H9 (cell line): ENCODE data around the gene LRRC28. TPM values are rescaled to one million over a fixed set of nuclear protein-coding genes. Genes with fewer than 3 reads are reported as not detected.
"Not testable (repeated sequence)": the region's sequence is repeated elsewhere in the genome, so short reads cannot be mapped to it uniquely, and the experiment has no call there.

Experiments used
- DNase-seq: peaks from one replicate; pipeline ENCODE4 v3.0.0-alpha.2; 2017
- H2AFZ ChIP-seq: one replicate; pipeline ENCODE4 v1.6.1; 2013; ENCODE audit warnings: mild to moderate bottlenecking, low read length, control low read depth, moderate library complexity
- H2AK5ac ChIP-seq: 2 replicates; pipeline ENCODE4 v1.6.1; 2013; ENCODE audit warnings: low read length, control low read depth, mixed read lengths; ENCODE audit not compliant: insufficient read length
- H2BK120ac ChIP-seq: one replicate; pipeline ENCODE4 v1.6.1; 2013; ENCODE audit warnings: low read depth, mild to moderate bottlenecking, low read length, control low read depth, inconsistent platforms; ENCODE audit not compliant: poor library complexity, severe bottlenecking
- H2BK12ac ChIP-seq: 2 replicates; pipeline ENCODE4 v1.6.1; 2013; ENCODE audit warnings: low read length, control low read depth, mixed read lengths, low read depth; ENCODE audit not compliant: insufficient read length
- H2BK15ac ChIP-seq: 2 replicates; pipeline ENCODE4 v1.6.1; 2013; ENCODE audit warnings: low read depth, low read length, control low read depth
- H2BK20ac ChIP-seq: one replicate; pipeline ENCODE4 v1.6.1; 2013; ENCODE audit warnings: low read depth, mild to moderate bottlenecking, low read length, control low read depth, inconsistent platforms; ENCODE audit not compliant: poor library complexity, severe bottlenecking
- H2BK5ac ChIP-seq: 2 replicates; pipeline ENCODE4 v1.6.1; 2013; ENCODE audit warnings: low read length, control low read depth, mixed read lengths; ENCODE audit not compliant: insufficient read length
- H3K14ac ChIP-seq: 2 replicates; pipeline ENCODE4 v1.6.1; 2013; ENCODE audit warnings: low read length, control low read depth; ENCODE audit not compliant: insufficient read depth
- H3K18ac ChIP-seq: 2 replicates; pipeline ENCODE4 v1.6.1; 2013; ENCODE audit warnings: low read depth, mild to moderate bottlenecking, mixed read lengths, low read length, control low read depth; ENCODE audit not compliant: insufficient read length
- H3K23ac ChIP-seq: 2 replicates; pipeline ENCODE4 v1.6.1; 2013; ENCODE audit warnings: low read length, control low read depth, mixed read lengths, low read depth; ENCODE audit not compliant: insufficient read length
- H3K23me2 ChIP-seq: 2 replicates; pipeline ENCODE4 v1.6.1; 2013; ENCODE audit warnings: low read depth, mild to moderate bottlenecking, mixed read lengths, low read length, control low read depth; ENCODE audit not compliant: insufficient read length, poor library complexity, severe bottlenecking
- H3K27ac ChIP-seq: 2 replicates; pipeline ENCODE4 v1.5.1; 2013; ENCODE audit warnings: low read length, control low read depth, mixed read lengths, low read depth; ENCODE audit not compliant: insufficient read length
- H3K27me3 ChIP-seq: 2 replicates; pipeline ENCODE4 v1.6.1; 2013; ENCODE audit warnings: low read length, control low read depth, inconsistent platforms; ENCODE audit not compliant: insufficient read depth
- H3K4ac ChIP-seq: 2 replicates; pipeline ENCODE4 v1.6.1; 2013; ENCODE audit warnings: low read depth, mild to moderate bottlenecking, control low read depth, inconsistent platforms, low read length, moderate library complexity
- H3K4me1 ChIP-seq: 2 replicates; pipeline ENCODE4 v1.6.1; 2013; ENCODE audit warnings: low read length, control low read depth, inconsistent platforms; ENCODE audit not compliant: insufficient read depth
- H3K4me2 ChIP-seq: 2 replicates; pipeline ENCODE4 v1.6.1; 2013; ENCODE audit warnings: low read length, control low read depth, mixed read lengths; ENCODE audit not compliant: insufficient read length, insufficient read depth
- H3K56ac ChIP-seq: 2 replicates; pipeline ENCODE4 v1.6.1; 2013; ENCODE audit warnings: low read depth, mild to moderate bottlenecking, mixed read lengths, low read length, control low read depth; ENCODE audit not compliant: insufficient read length
- H3K79me1 ChIP-seq: 2 replicates; pipeline ENCODE4 v1.6.1; 2013; ENCODE audit warnings: low read depth, mild to moderate bottlenecking, moderate library complexity, low read length, control low read depth, inconsistent platforms; ENCODE audit not compliant: insufficient read depth, poor library complexity, severe bottlenecking
- H3K79me2 ChIP-seq: 2 replicates; pipeline ENCODE4 v1.6.1; 2013; ENCODE audit warnings: low read length, control low read depth, inconsistent platforms; ENCODE audit not compliant: insufficient read depth
- H3K9ac ChIP-seq: 2 replicates; pipeline ENCODE4 v1.6.1; 2013; ENCODE audit warnings: low read length, control low read depth, mixed read lengths; ENCODE audit not compliant: insufficient read length; ENCODE audit errors: extremely low read depth
- H3K9me3 ChIP-seq: one replicate; pipeline ENCODE4 v1.6.1; 2013; ENCODE audit warnings: low read depth, low read length, inconsistent platforms; ENCODE audit not compliant: control insufficient read depth
- H3T11ph ChIP-seq: one replicate; pipeline ENCODE4 v1.6.1; 2013; ENCODE audit warnings: mild to moderate bottlenecking, low read length, control low read depth, inconsistent platforms
- H4K20me1 ChIP-seq: one replicate; pipeline ENCODE4 v1.6.1; 2013; ENCODE audit not compliant: control insufficient read depth, insufficient read length, insufficient read depth
- H4K5ac ChIP-seq: 2 replicates; pipeline ENCODE4 v1.6.1; 2013; ENCODE audit warnings: low read depth, mild to moderate bottlenecking, mixed read lengths, low read length, control low read depth; ENCODE audit not compliant: insufficient read length
- H4K8ac ChIP-seq: replicated peaks from 2 replicates; pipeline ENCODE4 v1.6.1; 2013; ENCODE audit warnings: low read length, control low read depth, mixed read lengths, low read depth; ENCODE audit not compliant: insufficient read length
- H4K91ac ChIP-seq: 2 replicates; pipeline ENCODE4 v1.6.1; 2013; ENCODE audit warnings: low read depth, mild to moderate bottlenecking, moderate library complexity, mixed read lengths, low read length, control low read depth; ENCODE audit not compliant: insufficient read length
- H3K27ac Mint-ChIP-seq, 3 experiments: 2 replicates in 2 of 3; 3 replicates in 1 of 3; pipeline ENCODE4 v1.8.0; 2020 to 2021; ENCODE audit warnings: mixed read lengths in 3 of 3, mild to moderate bottlenecking in 1 of 3, moderate library complexity in 1 of 3
- H3K27me3 Mint-ChIP-seq: 2 replicates; pipeline ENCODE4 v1.8.0; 2021; ENCODE audit warnings: low read depth, mild to moderate bottlenecking, moderate library complexity, mixed read lengths
- H3K36me3 Mint-ChIP-seq, 3 experiments: 2 replicates in 2 of 3; 3 replicates in 1 of 3; pipeline ENCODE4 v1.8.0; 2020 to 2021; ENCODE audit warnings: low read depth in 3 of 3, mixed read lengths in 3 of 3; ENCODE audit not compliant: insufficient read depth in 1 of 3
- H3K4me1 Mint-ChIP-seq, 2 experiments: 2 replicates each; pipeline ENCODE4 v1.8.0; 2020; ENCODE audit warnings: mixed read lengths in 2 of 2
- H3K4me3 Mint-ChIP-seq, 2 experiments: 2 replicates in 1 of 2; 3 replicates in 1 of 2; pipeline ENCODE4 v1.8.0; 2020 to 2021; ENCODE audit warnings: mild to moderate bottlenecking in 2 of 2, mixed read lengths in 2 of 2, moderate library complexity in 1 of 2
- H3K9me3 Mint-ChIP-seq, 2 experiments: 2 replicates in 1 of 2; 3 replicates in 1 of 2; pipeline ENCODE4 v1.8.0; 2020; ENCODE audit warnings: mild to moderate bottlenecking in 2 of 2, mixed read lengths in 2 of 2, moderate library complexity in 1 of 2
- CTCF ChIP-seq: fragments of 200-600 bp; sonication (generic); conservative IDR thresholded peaks from 3 replicates; pipeline ENCODE4 v1.8.0; 2021; ENCODE audit warnings: antibody characterized with exemption, mild to moderate bottlenecking
- WGBS: extraction: QIAGEN DNeasy Blood & Tissue Kit; methylation state at CpG from one replicate; pipeline ENCODE4 v1.1.7; 2013; ENCODE audit warnings: missing lambda C conversion rate, low lambda C conversion rate, mixed read lengths; ENCODE audit not compliant: insufficient read length; ENCODE audit errors: extremely low coverage; 5-methylcytosine and 5-hydroxymethylcytosine counted together
- total RNA-seq: library from RNA; stranded (reverse); gene quantifications from 2 replicates; pipeline ENCODE4 v1.2.1, GENCODE V29; 2021

Gene LRRC28
- total RNA-seq, 1 experiment from 2014 or later = 17.6 TPM

- Histone ChIP-seq H3K79me2 (no peaks in the 10 kb centered on the region), H3K4me2 (no peak overlapping the region), H3T11ph (no peak overlapping the region), H3K56ac (no peak overlapping the region), H3K27me3 (no peaks in the 10 kb centered on the region), H4K20me1 (no peaks in the 10 kb centered on the region), H3K23me2 (no peaks in the 10 kb centered on the region), H4K91ac (no peak overlapping the region), H2BK20ac (no peak overlapping the region), H3K27ac (no peak overlapping the region), H3K4me1 (no peaks in the 10 kb centered on the region), H4K5ac (no peak overlapping the region), H3K4ac (no peak overlapping the region), H3K79me1 (no peaks in the 10 kb centered on the region), H2BK5ac (no peak overlapping the region), H3K9me3 (no peaks in the 10 kb centered on the region), H2BK120ac (no peak overlapping the region), H3K9ac (no peak overlapping the region), H3K14ac (no peak overlapping the region), H2AK5ac (no peak overlapping the region), H2BK15ac (no peak overlapping the region), H2BK12ac (no peak overlapping the region), H4K8ac (no peak overlapping the region), H2AFZ (no peak overlapping the region), H3K18ac (no peak overlapping the region), H3K23ac (no peak overlapping the region)
- Mint-ChIP-seq H3K27ac (no peak overlapping the region), H3K36me3 (peaks cover 9 to 23% (median 19%) of the 10 kb centered on the region in 3 experiments; a peak in 6 of 7 replicates), H3K27me3 (no peaks in the 10 kb centered on the region), H3K9me3 (peaks cover 0 to 4% of the 10 kb centered on the region in 2 experiments; a peak in 1 of 5 replicates), H3K4me3 (no peak overlapping the region), H3K4me1 (peaks cover 1% of the 10 kb centered on the region in 2 experiments; a peak in 3 of 4 replicates)
- WGBS = no CpG with 5 or more reads among the region's 2 CpGs
- TF ChIP-seq CTCF = no peak
- no peak for DNase-seq
These were observed 18.5 kb upstream of the LRRC28 start for GRCh38 chr15:99232740-99233139.

- not testable (repeated sequence) for DNase-seq, H3K4me1 Mint-ChIP-seq, H3K27me3 Mint-ChIP-seq, H2BK120ac ChIP-seq, H3K27me3 ChIP-seq, H2BK15ac ChIP-seq, H3K23ac ChIP-seq, H3K4ac ChIP-seq, H3K14ac ChIP-seq, H3K27ac Mint-ChIP-seq, H2BK5ac ChIP-seq, H3K27ac ChIP-seq, H4K5ac ChIP-seq, H3K79me1 ChIP-seq, H2AFZ ChIP-seq, H3K9me3 Mint-ChIP-seq, H3K4me3 Mint-ChIP-seq, H3K79me2 ChIP-seq, H4K91ac ChIP-seq, H3K9me3 ChIP-seq, H3K56ac ChIP-seq, H4K20me1 ChIP-seq, H3K23me2 ChIP-seq, H3K4me2 ChIP-seq, H3K18ac ChIP-seq, H4K8ac ChIP-seq, H3T11ph ChIP-seq, H2BK12ac ChIP-seq, H3K9ac ChIP-seq, H2BK20ac ChIP-seq, H2AK5ac ChIP-seq, H3K4me1 ChIP-seq
- peaks cover 7 to 18% (median 14%) of the 10 kb centered on the region in 3 experiments; a peak in 6 of 7 replicates for H3K36me3 Mint-ChIP-seq
- WGBS = no CpG with 5 or more reads among the region's 6 CpGs
These were observed 17.1 kb upstream of the LRRC28 start for GRCh38 chr15:99234160-99234559.
